Smooth muscle cell (in vitro differentiated cells): ENCODE results near the gene CDH16. TPM values are rescaled to one million over a fixed set of nuclear protein-coding genes. Genes with fewer than 3 reads are reported as not detected.
A peak's percentile ranks its signal among the peaks of the same experiment; 100 is the strongest.

Experiments
- DNase-seq: peaks from one replicate; lab custom pipeline; 2025; ENCODE audit not compliant: unreplicated experiment; lab: John Stamatoyannopoulos, UW
- H2AFZ ChIP-seq: fragments of 200-600 bp; sonication (generic); 2 replicates; pipeline ENCODE4 v1.6.0; 2016; ENCODE audit warnings: antibody characterized with exemption, low read depth, mild to moderate bottlenecking
- H3F3A ChIP-seq: fragments of 200-600 bp; sonication (generic); 2 replicates; pipeline ENCODE4 v1.6.0; 2017; ENCODE audit warnings: antibody characterized with exemption, low read depth
- H3K27ac ChIP-seq: fragments of 200-600 bp; sonication (generic); 2 replicates; pipeline ENCODE4 v1.5.1; 2016; ENCODE audit warnings: low read depth, mild to moderate bottlenecking
- H3K27me3 ChIP-seq: fragments of 200-600 bp; sonication (generic); 2 replicates; pipeline ENCODE4 v1.6.1; 2016; ENCODE audit warnings: low read depth, mild to moderate bottlenecking
- H3K36me3 ChIP-seq: fragments of 200-600 bp; sonication (generic); 2 replicates; pipeline ENCODE4 v1.5.1; 2016; ENCODE audit warnings: low read depth
- H3K4me1 ChIP-seq: fragments of 200-600 bp; sonication (generic); 2 replicates; pipeline ENCODE4 v1.5.1; 2016; ENCODE audit warnings: low read depth
- H3K4me2 ChIP-seq: fragments of 200-600 bp; sonication (generic); 2 replicates; pipeline ENCODE4 v1.6.0; 2016; ENCODE audit warnings: mild to moderate bottlenecking
- H3K4me3 ChIP-seq: fragments of 200-600 bp; sonication (generic); 2 replicates; pipeline ENCODE4 v1.5.1; 2016; ENCODE audit warnings: mild to moderate bottlenecking
- H3K79me2 ChIP-seq: fragments of 200-600 bp; sonication (generic); 2 replicates; pipeline ENCODE4 v1.6.0; 2016; ENCODE audit warnings: low read depth, mild to moderate bottlenecking
- H3K9ac ChIP-seq: fragments of 200-600 bp; sonication (generic); 2 replicates; pipeline ENCODE4 v1.6.0; 2016; ENCODE audit warnings: low read depth
- H3K9me3 ChIP-seq: fragments of 200-600 bp; sonication (generic); replicated peaks from 2 replicates; pipeline ENCODE4 v1.5.1; 2016; ENCODE audit warnings: low read depth
- H4K20me1 ChIP-seq: fragments of 200-600 bp; sonication (generic); 2 replicates; pipeline ENCODE4 v1.6.0; 2016; ENCODE audit warnings: low read depth
- CTCF ChIP-seq: fragments of 200-600 bp; sonication (generic); IDR thresholded peaks from 2 replicates; pipeline ENCODE4 v1.5.1; 2017; ENCODE audit warnings: borderline replicate concordance, mild to moderate bottlenecking, antibody characterized with exemption; ENCODE audit not compliant: insufficient read depth, poor library complexity, severe bottlenecking
- WGBS: methylation state at CpG from one replicate; pipeline ENCODE4 v1.1.7; 2016; ENCODE audit warnings: low lambda C conversion rate; 5-methylcytosine and 5-hydroxymethylcytosine counted together
- polyA plus RNA-seq: library from polyadenylated mRNA; unstranded; fragments of >200 nt; fragmentation: Nextera tagmentation; extraction: Ambion mirVana; gene quantifications from 2 replicates; pipeline ENCODE4 v1.2.1, GENCODE V29; 2016
- total RNA-seq: library from RNA; depleted of rRNA; stranded (reverse); fragments of >200 nt; gene quantifications from 2 replicates; pipeline ENCODE4 v1.2.3, GENCODE V29; 2014

CDH16 gene
- total and polyA plus RNA-seq, 2 experiments from 2014 or later: not detected

GRCh38 chr16:66906916-66907836 is 11.5 kb downstream of the CDH16 start:
- 73% methylated on average over 7 of the region's 7 CpGs for WGBS
- H3K27ac ChIP-seq: no peak overlapping the region
- peaks cover 11% of the 10 kb centered on the region for H3K4me1 ChIP-seq

GRCh38 chr16:66905633-66906539 is 12.8 kb downstream of the CDH16 start:
- DNase-seq: no peak
- no peaks in the 10 kb centered on the region for H3K36me3 ChIP-seq
- H3K79me2 ChIP-seq: no peaks in the 10 kb centered on the region
- WGBS: 70% methylated on average over 11 of the region's 11 CpGs
- H3K4me3 ChIP-seq: no peak overlapping the region
- no peaks in the 10 kb centered on the region for H3K27me3 ChIP-seq
- H3K9ac ChIP-seq: peak overlapping the region; percentile 89
- H2AFZ ChIP-seq: no peak overlapping the region
- peak overlapping the region; percentile 77 for H3K4me2 ChIP-seq
- peak overlapping the region; percentile 97 for H3K27ac ChIP-seq
- no peaks in the 10 kb centered on the region for H4K20me1 ChIP-seq
- H3K4me1 ChIP-seq: peaks cover 11% of the 10 kb centered on the region
- no peaks in the 10 kb centered on the region for H3K9me3 ChIP-seq
- no peak for TF ChIP-seq CTCF
- no peaks in the 10 kb centered on the region for H3F3A ChIP-seq

More at GRCh38 chr16:66906916-66907836, 11.5 kb downstream of the CDH16 start:
- no peaks in the 10 kb centered on the region for H3K79me2 ChIP-seq
- H3K4me2 ChIP-seq: no peak overlapping the region
- no peak overlapping the region for H3K9ac ChIP-seq
- no peak overlapping the region for H3K4me3 ChIP-seq
- H3K9me3 ChIP-seq: no peaks in the 10 kb centered on the region
- H4K20me1 ChIP-seq: no peaks in the 10 kb centered on the region
- DNase-seq: no peak
- H3F3A ChIP-seq: no peaks in the 10 kb centered on the region
- no peak for TF ChIP-seq CTCF
- no peaks in the 10 kb centered on the region for H3K27me3 ChIP-seq
- H2AFZ ChIP-seq: no peak overlapping the region
- no peaks in the 10 kb centered on the region for H3K36me3 ChIP-seq

GRCh38 chr16:66904846-66905632 is 13.6 kb downstream of the CDH16 start:
- Histone ChIP-seq H3K4me3 (no peak overlapping the region), H3K9ac (peak overlapping the region; percentile 89), H3K9me3 (no peaks in the 10 kb centered on the region), H4K20me1 (no peaks in the 10 kb centered on the region), H2AFZ (no peak overlapping the region), H3K27ac (peak overlapping the region; percentile 97), H3K27me3 (no peaks in the 10 kb centered on the region), H3F3A (no peaks in the 10 kb centered on the region), H3K4me2 (peak overlapping the region; percentile 77), H3K36me3 (no peaks in the 10 kb centered on the region), H3K4me1 (peaks cover 11% of the 10 kb centered on the region), H3K79me2 (no peaks in the 10 kb centered on the region)
- WGBS: 37% methylated on average over 16 of the region's 16 CpGs
- DNase-seq: no peak
- TF ChIP-seq CTCF: no peak
